Uterus (tissue), 4 donors: ENCODE measurements around the gene TTC16. TPM values are rescaled to one million over a fixed set of nuclear protein-coding genes. Genes with fewer than 3 reads are reported as not detected.

ENCODE experiments used
- DNase-seq, 2 donors: peaks; one replicate each; pipeline ENCODE4 v3.0.0-alpha.2; 2019 to 2020
- H3K27ac ChIP-seq, 2 donors: fragments of 200-600 bp; sonication (generic); 1 replicate in 1 of 2; 2 replicates in 1 of 2; pipeline ENCODE4 v1.5.1; 2016 to 2018
- H3K27me3 ChIP-seq, 2 donors: fragments of 200-600 bp; sonication (generic); one replicate each; pipeline ENCODE4 v1.5.1; 2018 to 2019; ENCODE audit warnings: control low read depth in 1 of 2
- H3K36me3 ChIP-seq, 2 donors: fragments of 200-600 bp; sonication (generic); one replicate each; pipeline ENCODE4 v1.5.1; 2019; ENCODE audit warnings: control low read depth in 1 of 2
- H3K4me1 ChIP-seq, 2 donors: fragments of 200-600 bp; sonication (generic); one replicate each; pipeline ENCODE4 v1.5.1; 2018 to 2019; ENCODE audit warnings: control low read depth in 1 of 2
- H3K4me3 ChIP-seq, 2 donors: fragments of 200-600 bp; sonication (generic); 1 replicate in 1 of 2; 2 replicates in 1 of 2; pipeline ENCODE4 v1.5.1; 2018 to 2019; ENCODE audit warnings: mild to moderate bottlenecking in 1 of 2
- H3K9me3 ChIP-seq, 2 donors: fragments of 200-600 bp; sonication (generic); one replicate each; pipeline ENCODE4 v1.5.1; 2019; ENCODE audit warnings: control low read depth in 1 of 2
- CTCF ChIP-seq, 4 experiments: fragments of 200-600 bp in 2 of 4; fragments of 450-650 bp in 2 of 4; sonication (generic) in 2 of 4; IDR thresholded peaks; one replicate each; pipeline ENCODE4 v1.5.1; 2016 to 2019; ENCODE audit warnings: antibody characterized with exemption in 4 of 4, mild to moderate bottlenecking in 2 of 4, moderate library complexity in 1 of 4
- POLR2A ChIP-seq, 2 donors: fragments of 450-650 bp; IDR thresholded peaks; one replicate each; pipeline ENCODE4 v1.6.1; 2016; ENCODE audit warnings: antibody characterized with exemption in 2 of 2, mild to moderate bottlenecking in 1 of 2, moderate library complexity in 1 of 2
- intact Hi-C: fragments of 100-400 bp; cut with DNase I; formaldehyde crosslinking; loops from one replicate; pipeline ENCODE4 v1.15.1; 2023; ENCODE audit warnings: low total_unique reads
- total RNA-seq, 4 donors: library from RNA; depleted of rRNA in 3 of 4; stranded (reverse); fragments of >200 nt in 3 of 4; gene quantifications; one replicate each; pipeline versions ENCODE4 v1.1.0 to v1.2.4, GENCODE V29; 2014 to 2023
- donor health status: DM: yes; HTN: yes; CAD: no.

Gene TTC16
- total RNA-seq, 4 donors from 2014 or later, result 0.48 to 12.6 (median 0.67) TPM; not detected in 1

GRCh38 chr9:127694890-127695720 lies 20.8 kb upstream of the TTC16 start:
- TF ChIP-seq CTCF (IDR thresholded peaks at IDR 0.05) (no peak), POLR2A (IDR thresholded peaks at IDR 0.05) (no peak)
- Histone ChIP-seq H3K4me3 (no peak overlapping the region), H3K9me3 (no peaks in the 10 kb centered on the region), H3K27ac (peak overlapping the region; percentile 44 to 47), H3K4me1 (no peaks in the 10 kb centered on the region), H3K27me3 (no peaks in the 10 kb centered on the region), H3K36me3 (no peaks in the 10 kb centered on the region)
- DNase-seq, result no peak
- intact Hi-C loops, result no loop called here

GRCh38 chr9:127697575-127697974 lies 18.3 kb upstream of the TTC16 start:
- intact Hi-C loops, result no loop called here
- TF ChIP-seq CTCF (IDR thresholded peaks at IDR 0.05), result no peak
- no peak for TF ChIP-seq POLR2A (IDR thresholded peaks at IDR 0.05)

GRCh38 chr9:127698386-127698785 lies 17.5 kb upstream of the TTC16 start:
- Histone ChIP-seq H3K36me3 (no peaks in the 10 kb centered on the region), H3K9me3 (no peaks in the 10 kb centered on the region), H3K4me1 (no peaks in the 10 kb centered on the region), H3K27me3 (no peaks in the 10 kb centered on the region), H3K4me3 (no peak overlapping the region), H3K27ac (peak overlapping the region; percentile 79 to 88)
- no peak for DNase-seq
- intact Hi-C loops, result no loop called here
- TF ChIP-seq POLR2A (IDR thresholded peaks at IDR 0.05), result no peak
- no peak for TF ChIP-seq CTCF (IDR thresholded peaks at IDR 0.05)

More at GRCh38 chr9:127697575-127697974, 18.3 kb upstream of the TTC16 start:
- DNase-seq, result no peak
- no peaks in the 10 kb centered on the region for H3K4me1 ChIP-seq
- no peaks in the 10 kb centered on the region for H3K9me3 ChIP-seq
- no peak overlapping the region for H3K4me3 ChIP-seq
- H3K27me3 ChIP-seq, result no peaks in the 10 kb centered on the region
- H3K36me3 ChIP-seq, result no peaks in the 10 kb centered on the region
- no peak overlapping the region for H3K27ac ChIP-seq

GRCh38 chr9:127698985-127699670 lies 16.8 kb upstream of the TTC16 start:
- peak; percentile 96 to 98 for DNase-seq
- intact Hi-C loops, result no loop called here
- H3K4me1 ChIP-seq, result no peaks in the 10 kb centered on the region
- no peaks in the 10 kb centered on the region for H3K9me3 ChIP-seq
- no peaks in the 10 kb centered on the region for H3K27me3 ChIP-seq
- H3K36me3 ChIP-seq, result no peaks in the 10 kb centered on the region
- H3K27ac ChIP-seq, result peak overlapping the region; percentile 80 to 88
- peak overlapping the region; percentile 10 to 33 for H3K4me3 ChIP-seq
- peak; percentile 56 to 77 for TF ChIP-seq POLR2A (IDR thresholded peaks at IDR 0.05)
- TF ChIP-seq CTCF (IDR thresholded peaks at IDR 0.05), result peak in 3 of 4 experiments; percentile 19 to 39 (median 31)

GRCh38 chr9:127700140-127700539 lies 15.7 kb upstream of the TTC16 start:
- no peaks in the 10 kb centered on the region for H3K27me3 ChIP-seq
- no peak for TF ChIP-seq POLR2A (IDR thresholded peaks at IDR 0.05)
- TF ChIP-seq CTCF (IDR thresholded peaks at IDR 0.05), result no peak
- H3K36me3 ChIP-seq, result no peaks in the 10 kb centered on the region
- intact Hi-C loops, result no loop called here
- no peak for DNase-seq
- no peaks in the 10 kb centered on the region for H3K4me1 ChIP-seq
- no peaks in the 10 kb centered on the region for H3K9me3 ChIP-seq
- H3K27ac ChIP-seq, result peak overlapping the region; percentile 80 to 88
- no peak overlapping the region for H3K4me3 ChIP-seq
